NCI-H82 (cell line): ENCODE measurements around the gene RAB31.
"Not testable (repeated sequence)": the region's sequence is repeated elsewhere in the genome, so short reads cannot be mapped to it uniquely, and the experiment has no call there.

Experiments used
- DNase-seq: peaks from one replicate; lab custom pipeline; 2025; lab: John Stamatoyannopoulos, UW

RAB31 gene

GRCh38 chr18:9842448-9842847, 134.3 kb downstream of the RAB31 start:
- no peak for DNase-seq

DNA sequence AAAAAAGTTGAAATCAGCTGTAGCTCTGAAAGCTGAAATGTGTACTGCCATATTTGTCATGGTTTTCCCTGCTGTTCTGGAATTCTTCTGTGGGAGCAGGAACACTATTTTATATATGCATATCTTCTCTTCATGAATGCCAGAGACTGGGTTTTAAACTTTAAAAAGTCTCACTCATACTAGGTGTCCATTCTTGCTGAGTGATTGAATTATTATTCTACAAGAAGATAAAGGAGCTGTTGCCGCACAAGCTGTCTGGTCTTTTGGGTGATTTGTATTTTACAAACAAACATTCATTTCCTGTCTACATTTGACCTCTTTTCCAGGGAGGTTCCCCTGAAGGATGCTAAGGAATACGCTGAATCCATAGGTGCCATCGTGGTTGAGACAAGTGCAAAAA, 137.2 kb downstream of the RAB31 start:
- no peak for DNase-seq

- no peak for DNase-seq
Measured at GRCh38 chr18:9846162-9846925, 138.2 kb downstream of the RAB31 start.

GRCh38 chr18:9848170-9848879, 140.2 kb downstream of the RAB31 start:
- DNase-seq, result peak; percentile 68

GRCh38 chr18:9849407-9850283, 141.5 kb downstream of the RAB31 start:
- no peak for DNase-seq

DNA sequence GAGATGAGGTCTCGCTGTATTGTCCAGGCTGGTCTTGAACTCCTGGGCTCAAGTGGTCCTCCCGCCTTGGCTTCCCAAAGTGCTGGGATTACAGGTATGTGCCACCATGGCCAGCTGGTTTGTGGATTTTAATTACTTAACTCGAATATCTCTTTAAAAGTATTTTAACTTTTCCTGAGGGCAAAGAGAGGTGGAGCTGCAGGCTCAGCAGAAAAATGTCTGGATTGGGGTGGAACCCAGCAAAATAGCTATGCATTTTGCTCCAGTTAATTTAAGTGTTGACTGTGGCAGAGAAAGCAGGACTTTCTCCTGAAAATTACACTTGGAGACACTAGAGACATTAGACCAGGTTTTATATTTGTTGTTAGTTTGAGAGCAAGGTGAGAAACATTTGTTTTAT, 142.2 kb downstream of the RAB31 start:
- DNase-seq, result no peak

DNA sequence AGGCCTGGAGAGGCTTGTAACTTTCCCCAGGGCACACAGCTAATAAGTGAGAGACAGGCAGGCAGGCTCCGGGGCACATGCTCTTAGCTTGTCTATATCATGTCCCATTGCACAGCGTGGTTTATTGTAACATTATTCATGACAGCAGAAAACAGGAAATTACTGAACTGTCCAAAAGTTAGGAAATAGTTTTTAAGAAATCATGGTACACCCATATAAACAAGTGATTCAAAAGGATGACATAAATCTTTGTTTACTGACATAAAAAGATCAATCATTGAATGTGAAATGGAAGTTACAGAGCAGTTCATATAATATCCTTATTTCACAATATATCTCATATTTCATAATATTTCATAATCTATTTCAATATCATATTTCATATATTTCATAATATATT, 143.4 kb downstream of the RAB31 start:
- no peak for DNase-seq

GRCh38 chr18:9852266-9853081, 144.4 kb downstream of the RAB31 start:
- no peak for DNase-seq

DNA sequence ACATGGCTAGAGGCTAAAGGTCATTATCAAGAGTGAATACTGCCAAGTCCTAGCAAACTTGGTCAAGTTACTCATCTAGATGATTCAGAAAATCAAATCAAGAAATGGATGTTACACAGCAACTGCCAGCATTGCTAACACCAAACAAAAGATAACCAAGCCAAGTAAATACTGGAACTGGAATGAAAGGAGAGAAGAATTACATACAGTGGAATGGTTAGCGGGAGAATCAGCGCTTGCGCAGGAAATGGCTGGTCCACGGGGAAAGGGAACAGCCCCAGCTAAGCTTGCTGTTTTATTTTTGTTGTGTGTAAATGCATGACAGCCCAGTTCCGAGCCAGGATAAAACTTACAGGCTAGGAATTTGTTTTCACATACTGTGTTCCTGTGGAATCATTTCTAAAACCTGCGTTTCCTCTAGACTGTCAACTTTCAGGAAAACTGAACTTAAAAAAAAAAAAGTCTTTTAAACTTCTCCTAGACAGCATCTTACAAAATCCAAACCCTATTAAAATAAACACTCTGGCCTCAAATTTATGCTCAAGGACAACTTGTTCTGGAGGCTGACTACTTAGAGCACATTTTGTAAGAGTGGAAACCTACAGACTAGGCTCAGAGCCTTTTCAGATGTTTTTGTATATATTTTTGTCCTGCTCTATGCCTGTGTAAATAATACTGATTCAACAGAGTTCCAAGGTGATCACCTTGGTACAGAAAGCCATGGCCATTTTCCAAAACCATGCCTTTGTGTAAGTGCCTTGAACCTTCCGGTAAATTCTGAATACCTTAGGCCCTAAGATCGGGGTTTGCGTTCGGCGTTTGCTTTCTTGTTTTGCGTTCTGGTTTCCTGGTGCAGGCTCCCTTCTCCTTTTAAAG, 146.9 kb downstream of the RAB31 start:
- DNase-seq, result no peak

- no peak for DNase-seq
Measured at GRCh38 chr18:9855681-9856080, 147.6 kb downstream of the RAB31 start.

- DNase-seq, result no peak
Measured at GRCh38 chr18:9856092-9856491, 148.0 kb downstream of the RAB31 start.

DNA sequence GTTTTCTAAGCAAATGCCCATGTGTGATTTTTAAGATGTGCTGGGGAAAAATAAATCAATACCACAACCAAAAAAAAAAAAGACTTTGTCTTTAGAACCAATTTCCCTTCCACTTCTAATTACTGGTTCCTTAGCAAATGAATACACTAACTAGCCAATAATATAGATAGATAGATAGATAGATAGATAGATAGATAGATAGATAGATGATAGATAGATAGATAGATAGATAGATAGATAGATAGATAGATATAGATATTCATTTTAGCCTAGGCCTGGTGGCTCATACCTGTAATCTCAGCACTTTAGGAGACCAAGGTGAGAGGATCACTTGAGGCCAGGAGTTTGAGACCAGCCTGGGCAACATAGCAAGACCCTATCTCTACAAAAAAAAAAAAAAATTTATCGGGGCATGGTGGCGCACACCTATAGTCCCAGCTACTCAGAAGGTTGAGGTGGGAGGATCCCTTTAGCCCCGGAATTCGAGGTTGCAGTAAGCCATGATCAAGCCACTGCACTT, 149.4 kb downstream of the RAB31 start:
- not testable (repeated sequence) for DNase-seq

GRCh38 chr18:9858642-9859041, 150.5 kb downstream of the RAB31 start:
- no peak for DNase-seq

DNA sequence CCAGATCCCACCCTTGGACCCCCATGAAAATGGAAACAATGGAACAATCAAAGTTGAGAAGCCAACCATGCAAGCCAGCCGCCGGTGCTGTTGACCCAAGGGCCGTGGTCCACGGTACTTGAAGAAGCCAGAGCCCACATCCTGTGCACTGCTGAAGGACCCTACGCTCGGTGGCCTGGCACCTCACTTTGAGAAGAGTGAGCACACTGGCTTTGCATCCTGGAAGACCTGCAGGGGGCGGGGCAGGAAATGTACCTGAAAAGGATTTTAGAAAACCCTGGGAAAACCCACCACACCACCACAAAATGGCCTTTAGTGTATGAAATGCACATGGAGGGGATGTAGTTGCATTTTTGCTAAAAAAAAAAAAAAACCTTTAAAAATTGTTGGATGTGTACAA, 151.1 kb downstream of the RAB31 start:
- no peak for DNase-seq

GRCh38 chr18:9860682-9861081, 152.6 kb downstream of the RAB31 start:
- DNase-seq, result no peak

DNA sequence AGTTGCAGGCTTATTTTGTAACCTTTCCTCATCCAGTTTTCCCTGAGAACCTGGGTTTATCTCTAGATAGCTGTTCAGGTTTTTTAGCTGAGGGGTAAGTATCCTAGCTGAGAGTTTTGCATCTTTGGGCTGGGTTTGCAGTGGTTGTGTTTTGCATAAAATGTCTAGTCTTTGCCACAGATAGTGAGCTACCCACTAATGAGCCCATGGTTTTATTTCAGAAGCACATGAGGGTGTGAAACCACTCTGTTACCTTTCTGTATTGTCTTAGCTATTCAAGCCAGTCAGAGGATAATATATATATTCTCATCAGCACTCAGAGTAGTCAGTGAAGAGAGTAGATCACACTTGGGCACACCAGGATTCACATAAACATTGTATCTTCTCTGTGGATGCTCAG, 153.1 kb downstream of the RAB31 start:
- DNase-seq, result no peak

GRCh38 chr18:9861933-9862332, 153.8 kb downstream of the RAB31 start:
- no peak for DNase-seq

GRCh38 chr18:9862686-9863085, 154.6 kb downstream of the RAB31 start:
- DNase-seq, result no peak

DNA sequence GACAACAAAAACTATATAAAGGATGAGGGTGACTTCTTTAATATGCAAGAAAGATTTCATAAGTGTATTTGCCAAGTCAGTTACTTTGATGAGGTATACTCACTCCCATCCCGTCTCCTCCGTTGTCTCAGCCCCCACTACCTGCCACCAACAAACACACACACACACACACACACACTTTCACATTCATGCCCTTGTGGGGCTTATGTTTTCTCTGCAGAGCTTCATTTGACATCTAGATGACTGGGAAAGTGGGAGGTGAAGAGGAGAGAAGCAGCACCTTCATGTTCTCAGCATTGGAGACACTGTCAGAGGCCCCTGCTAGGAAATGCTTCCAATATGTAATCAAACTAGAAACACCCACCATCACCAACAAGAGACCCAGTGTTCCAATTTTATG, 155.2 kb downstream of the RAB31 start:
- DNase-seq, result no peak

DNA sequence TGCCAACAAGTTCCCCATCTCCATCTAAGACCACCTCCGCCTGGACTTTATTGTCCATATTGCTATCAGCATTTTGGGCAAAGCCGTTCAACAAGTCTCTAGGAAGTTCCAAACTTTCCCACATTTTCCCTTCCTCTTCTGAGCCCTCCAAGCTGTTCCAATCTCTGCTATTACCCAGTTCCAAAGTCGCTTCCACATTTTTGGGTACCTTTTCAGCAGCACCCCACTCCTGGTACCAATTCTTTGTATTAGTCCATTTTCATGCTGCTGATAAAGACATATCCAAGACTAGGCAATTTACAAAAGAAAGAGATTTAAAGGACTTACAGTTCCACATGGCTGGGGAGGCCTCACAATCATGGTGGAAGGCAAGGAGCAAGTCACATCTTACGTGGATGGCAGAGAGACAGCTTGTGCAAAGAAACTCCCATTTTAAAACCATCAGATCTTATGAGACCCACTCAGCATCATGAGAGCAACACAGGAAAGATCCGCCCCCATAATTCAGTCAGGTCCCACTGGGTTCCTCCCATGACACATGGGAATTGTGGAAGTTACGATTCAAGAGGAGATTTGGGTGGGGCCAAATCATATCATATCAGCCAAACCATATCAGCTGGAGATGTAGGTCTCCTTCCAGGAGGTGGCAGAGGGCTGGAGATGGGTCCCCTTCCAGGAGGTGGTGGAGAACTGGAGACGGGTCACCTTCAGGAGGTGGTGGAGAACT, 157.8 kb downstream of the RAB31 start:
- DNase-seq, result no peak
